Ishikawa (cell line): ENCODE data around the gene LDLRAP1.

ENCODE experiments used
- CEBPB ChIP-seq: IDR thresholded peaks from 2 replicates; pipeline ENCODE4 v1.6.1; 2012
- CREB1 ChIP-seq: IDR thresholded peaks from 2 replicates; pipeline ENCODE4 v1.6.1; 2012; ENCODE audit warnings: low read depth
- EGR1 ChIP-seq: IDR thresholded peaks from 2 replicates; pipeline ENCODE4 v1.6.1; 2012
- EP300 ChIP-seq: IDR thresholded peaks from 2 replicates; pipeline ENCODE4 v1.6.1; 2012; ENCODE audit warnings: borderline replicate concordance
- FOXM1 ChIP-seq: IDR thresholded peaks from 2 replicates; pipeline ENCODE4 v1.6.1; 2012; ENCODE audit warnings: low read depth, borderline replicate concordance
- NFIC ChIP-seq: IDR thresholded peaks from 2 replicates; pipeline ENCODE4 v1.6.1; 2012
- RAD21 ChIP-seq: IDR thresholded peaks from 2 replicates; pipeline ENCODE4 v1.6.1; 2012; ENCODE audit warnings: low read depth
- TAF1 ChIP-seq: IDR thresholded peaks from 2 replicates; pipeline ENCODE4 v1.6.1; 2012; ENCODE audit warnings: low read depth, mild to moderate bottlenecking
- TCF12 ChIP-seq: IDR thresholded peaks from 2 replicates; pipeline ENCODE4 v1.6.1; 2012; ENCODE audit warnings: low read depth
- TEAD4 ChIP-seq: IDR thresholded peaks from 2 replicates; pipeline ENCODE4 v1.6.1; 2012
- YY1 ChIP-seq: IDR thresholded peaks from 2 replicates; pipeline ENCODE4 v1.6.1; 2012; ENCODE audit warnings: low read depth
- ZBTB7A ChIP-seq: IDR thresholded peaks from 2 replicates; pipeline ENCODE4 v1.6.1; 2012; ENCODE audit warnings: low read depth
- TF ChIP-seq, protein P1 (sequence below): IDR thresholded peaks from 2 replicates; pipeline ENCODE4 v1.6.1; 2012
- TF ChIP-seq, protein P2 (sequence below): IDR thresholded peaks from 2 replicates; pipeline ENCODE4 v1.6.1; 2012; ENCODE audit warnings: low read depth, mild to moderate bottlenecking
- TF ChIP-seq, protein P3 (sequence below): IDR thresholded peaks from 2 replicates; pipeline ENCODE4 v1.6.1; 2012

The LDLRAP1 gene

DNA sequence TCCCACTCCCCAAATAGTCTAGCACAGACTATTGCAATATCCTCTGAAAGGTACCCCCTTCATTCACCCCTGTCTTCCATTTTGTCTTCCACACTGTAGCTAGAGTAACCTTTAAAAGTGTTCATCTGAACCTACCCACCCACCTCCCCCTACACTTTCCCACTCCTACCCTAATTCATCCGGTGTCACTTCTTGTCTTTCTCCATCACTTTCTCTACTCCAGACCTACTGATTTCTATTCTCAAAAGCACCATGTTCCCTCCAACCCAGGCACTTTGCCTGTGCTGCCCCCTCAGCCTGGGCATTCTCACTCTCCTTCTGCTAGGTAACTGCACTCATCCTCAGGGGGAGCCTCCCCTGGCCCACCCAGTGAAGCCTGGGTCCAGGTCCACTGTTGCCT lies 68.4 kb downstream of the LDLRAP1 start:
- no peak for TF ChIP-seq TAF1
- TF ChIP-seq, protein P1, sequence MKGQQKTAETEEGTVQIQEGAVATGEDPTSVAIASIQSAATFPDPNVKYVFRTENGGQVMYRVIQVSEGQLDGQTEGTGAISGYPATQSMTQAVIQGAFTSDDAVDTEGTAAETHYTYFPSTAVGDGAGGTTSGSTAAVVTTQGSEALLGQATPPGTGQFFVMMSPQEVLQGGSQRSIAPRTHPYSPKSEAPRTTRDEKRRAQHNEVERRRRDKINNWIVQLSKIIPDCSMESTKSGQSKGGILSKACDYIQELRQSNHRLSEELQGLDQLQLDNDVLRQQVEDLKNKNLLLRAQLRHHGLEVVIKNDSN: no peak
- TF ChIP-seq FOXM1: no peak
- TF ChIP-seq CEBPB: no peak
- no peak for TF ChIP-seq TEAD4
- TF ChIP-seq, protein P2, sequence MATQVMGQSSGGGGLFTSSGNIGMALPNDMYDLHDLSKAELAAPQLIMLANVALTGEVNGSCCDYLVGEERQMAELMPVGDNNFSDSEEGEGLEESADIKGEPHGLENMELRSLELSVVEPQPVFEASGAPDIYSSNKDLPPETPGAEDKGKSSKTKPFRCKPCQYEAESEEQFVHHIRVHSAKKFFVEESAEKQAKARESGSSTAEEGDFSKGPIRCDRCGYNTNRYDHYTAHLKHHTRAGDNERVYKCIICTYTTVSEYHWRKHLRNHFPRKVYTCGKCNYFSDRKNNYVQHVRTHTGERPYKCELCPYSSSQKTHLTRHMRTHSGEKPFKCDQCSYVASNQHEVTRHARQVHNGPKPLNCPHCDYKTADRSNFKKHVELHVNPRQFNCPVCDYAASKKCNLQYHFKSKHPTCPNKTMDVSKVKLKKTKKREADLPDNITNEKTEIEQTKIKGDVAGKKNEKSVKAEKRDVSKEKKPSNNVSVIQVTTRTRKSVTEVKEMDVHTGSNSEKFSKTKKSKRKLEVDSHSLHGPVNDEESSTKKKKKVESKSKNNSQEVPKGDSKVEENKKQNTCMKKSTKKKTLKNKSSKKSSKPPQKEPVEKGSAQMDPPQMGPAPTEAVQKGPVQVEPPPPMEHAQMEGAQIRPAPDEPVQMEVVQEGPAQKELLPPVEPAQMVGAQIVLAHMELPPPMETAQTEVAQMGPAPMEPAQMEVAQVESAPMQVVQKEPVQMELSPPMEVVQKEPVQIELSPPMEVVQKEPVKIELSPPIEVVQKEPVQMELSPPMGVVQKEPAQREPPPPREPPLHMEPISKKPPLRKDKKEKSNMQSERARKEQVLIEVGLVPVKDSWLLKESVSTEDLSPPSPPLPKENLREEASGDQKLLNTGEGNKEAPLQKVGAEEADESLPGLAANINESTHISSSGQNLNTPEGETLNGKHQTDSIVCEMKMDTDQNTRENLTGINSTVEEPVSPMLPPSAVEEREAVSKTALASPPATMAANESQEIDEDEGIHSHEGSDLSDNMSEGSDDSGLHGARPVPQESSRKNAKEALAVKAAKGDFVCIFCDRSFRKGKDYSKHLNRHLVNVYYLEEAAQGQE: no peak
- TF ChIP-seq CREB1: no peak
- no peak for TF ChIP-seq YY1
- TF ChIP-seq, protein P3, sequence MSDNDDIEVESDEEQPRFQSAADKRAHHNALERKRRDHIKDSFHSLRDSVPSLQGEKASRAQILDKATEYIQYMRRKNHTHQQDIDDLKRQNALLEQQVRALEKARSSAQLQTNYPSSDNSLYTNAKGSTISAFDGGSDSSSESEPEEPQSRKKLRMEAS: no peak
- no peak for TF ChIP-seq EGR1
- no peak for TF ChIP-seq RAD21

DNA sequence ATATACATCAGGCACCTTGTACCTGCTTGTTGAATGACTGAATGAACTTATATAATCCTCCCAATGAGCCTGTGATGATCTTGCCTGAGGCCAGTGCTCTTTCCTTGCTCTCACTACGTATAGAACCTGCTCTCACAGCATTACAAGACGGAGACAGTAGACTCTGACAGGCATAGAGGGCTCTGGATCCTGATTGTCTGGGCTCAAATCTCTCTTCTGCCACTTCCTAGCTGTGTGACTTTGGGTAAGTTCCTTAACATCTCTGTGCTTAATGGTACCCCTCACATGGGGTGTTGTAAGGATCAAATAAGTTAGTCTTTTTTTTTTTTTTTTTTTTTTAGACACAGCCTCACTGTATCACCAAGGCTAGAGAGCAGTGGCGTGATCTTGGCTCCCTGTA lies 69.0 kb downstream of the LDLRAP1 start:
- TF ChIP-seq, protein P2: no peak
- TF ChIP-seq RAD21: no peak
- no peak for TF ChIP-seq TCF12
- TF ChIP-seq, protein P1: no peak
- no peak for TF ChIP-seq NFIC
- TF ChIP-seq EGR1: no peak
- no peak for TF ChIP-seq CEBPB
- TF ChIP-seq EP300: no peak
- TF ChIP-seq CREB1: no peak

DNA sequence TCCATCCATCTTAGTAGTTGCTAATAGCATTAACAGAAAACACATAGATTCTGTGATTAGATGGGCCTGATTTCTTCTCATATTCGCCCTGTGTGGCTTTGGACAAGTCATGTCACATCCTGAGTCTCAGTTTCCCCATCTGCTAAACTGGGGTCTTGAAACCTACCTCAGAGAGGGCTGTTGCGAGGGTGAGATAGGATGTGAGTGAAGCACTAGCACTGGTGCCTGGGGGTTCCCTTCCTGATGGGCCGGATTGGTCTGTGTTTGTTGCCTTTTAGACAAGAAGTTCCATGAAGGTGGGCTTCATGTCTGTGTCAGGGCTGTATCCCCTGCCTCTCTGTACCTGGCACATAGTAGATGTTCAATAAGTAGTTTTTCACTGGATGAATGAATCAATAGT lies 69.7 kb downstream of the LDLRAP1 start:
- TF ChIP-seq NFIC (no peak), YY1 (no peak), CREB1 (no peak), EP300 (no peak), CEBPB (no peak)

DNA sequence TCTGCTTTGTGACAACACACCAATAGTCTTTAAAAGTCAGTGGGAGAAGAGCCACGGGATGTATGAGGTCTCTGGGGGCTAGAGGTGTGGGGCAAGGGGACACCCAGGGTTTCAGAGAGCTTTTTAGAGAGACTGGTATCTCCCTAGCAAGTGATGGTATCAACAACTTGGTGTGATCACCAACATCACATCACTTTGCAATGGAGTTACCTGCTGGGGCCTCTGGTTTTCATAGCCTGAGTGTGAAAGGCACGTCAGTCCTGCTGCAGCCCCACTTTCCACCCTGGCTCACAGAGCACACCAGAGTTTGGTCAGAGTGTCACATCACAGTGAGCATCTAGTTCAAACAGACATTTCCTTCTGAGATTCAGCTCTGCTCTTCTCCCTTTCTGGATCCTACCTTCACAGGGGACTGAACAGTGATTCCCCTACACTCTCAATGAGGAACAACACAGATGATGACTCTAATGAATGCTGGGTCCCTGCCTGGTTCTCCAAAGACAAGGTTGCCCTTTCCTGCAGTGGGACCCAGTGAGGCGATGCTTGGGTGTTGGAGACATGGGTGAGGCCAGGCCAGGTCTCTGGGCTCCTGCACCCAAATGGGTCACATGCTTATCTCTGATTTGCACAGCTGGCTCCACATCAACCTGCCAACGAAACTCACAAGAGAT lies 71.2 kb downstream of the LDLRAP1 start:
- TF ChIP-seq EGR1 (no peak), TCF12 (no peak), FOXM1 (no peak), ZBTB7A (no peak), RAD21 (no peak), CREB1 (no peak), EP300 (no peak)
- TF ChIP-seq, protein P1: no peak
- TF ChIP-seq, protein P3: no peak

DNA sequence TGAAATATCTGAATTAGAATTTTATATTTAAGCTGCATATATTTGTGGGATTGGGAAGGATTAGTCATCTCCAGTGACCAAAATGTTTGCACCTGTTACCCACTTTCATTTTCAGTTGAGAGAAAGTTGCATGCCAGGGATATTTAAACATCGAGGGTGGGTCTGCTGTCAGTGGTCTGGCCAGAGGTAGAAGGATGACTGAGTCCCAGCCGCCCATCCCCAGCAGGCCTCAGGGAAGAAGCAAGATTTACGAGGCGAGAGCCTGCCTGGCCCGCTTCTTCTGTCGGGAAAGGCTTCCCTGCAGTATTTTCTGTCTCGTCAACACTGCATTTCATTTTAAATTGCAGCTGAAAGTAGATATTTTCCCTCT lies 71.8 kb downstream of the LDLRAP1 start:
- TF ChIP-seq ZBTB7A: no peak
- no peak for TF ChIP-seq TAF1
- no peak for TF ChIP-seq TEAD4
- TF ChIP-seq RAD21: no peak
- no peak for TF ChIP-seq YY1

DNA sequence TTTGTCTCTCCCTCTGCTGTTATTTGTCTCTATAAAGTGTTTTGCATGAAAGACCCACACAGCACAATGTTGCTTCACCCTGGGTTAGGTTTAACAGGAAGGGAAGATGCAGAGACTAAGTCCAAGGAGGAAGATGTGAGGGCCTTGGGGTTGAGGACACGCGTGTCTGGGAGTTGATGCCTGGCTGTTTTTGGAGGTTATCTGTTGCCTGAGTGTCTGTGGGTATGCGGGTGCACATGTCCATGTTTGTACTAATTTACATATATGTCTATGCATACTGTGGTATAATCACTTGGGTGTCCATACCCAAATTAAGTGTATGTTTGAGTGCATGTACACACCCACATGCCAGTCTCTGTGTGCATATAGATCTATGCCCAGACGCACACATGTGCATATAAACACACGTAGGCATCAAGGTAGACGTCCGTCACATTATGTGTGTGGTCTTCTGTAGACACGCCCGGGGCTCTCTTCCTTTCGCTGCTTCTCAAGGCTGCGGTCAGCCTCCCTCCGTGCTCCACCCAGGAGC lies 72.2 kb downstream of the LDLRAP1 start:
- TF ChIP-seq EP300: no peak
